GM21737 (cell line): ENCODE data around the gene MICAL3.

Experiments
- ATAC-seq: cut with Tn5 transposase; IDR thresholded peaks from one replicate; pipeline ENCODE4 v1.9.1; 2021; ENCODE audit warnings: mild to moderate bottlenecking, moderate library complexity; ENCODE audit not compliant: unreplicated experiment

Gene MICAL3

GRCh38 chr22:17855572-17856290 is 168.6 kb downstream of the MICAL3 start:
- no peak for ATAC-seq

- no peak for ATAC-seq
Measured at GRCh38 chr22:17853073-17853472, 171.3 kb downstream of the MICAL3 start.

DNA sequence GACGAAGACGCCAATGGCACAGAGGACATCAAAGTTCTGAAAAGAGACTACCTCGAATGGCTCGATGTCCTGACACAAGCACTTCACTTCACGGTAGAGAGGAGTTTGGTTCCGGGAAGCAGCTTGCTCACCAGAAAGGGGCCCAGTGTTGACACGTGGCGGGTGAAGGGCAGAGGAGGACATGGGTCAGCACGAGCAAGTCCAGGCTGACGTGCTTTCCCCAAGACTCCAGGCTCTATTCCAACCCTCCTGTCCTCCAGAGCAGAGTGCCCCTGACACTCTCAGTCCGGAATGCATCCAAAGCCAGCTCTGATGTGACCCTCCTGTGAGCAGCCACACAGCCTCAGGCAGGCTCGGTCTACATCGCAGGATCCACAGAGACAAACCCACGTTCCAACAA is 172.6 kb downstream of the MICAL3 start:
- no peak for ATAC-seq

DNA sequence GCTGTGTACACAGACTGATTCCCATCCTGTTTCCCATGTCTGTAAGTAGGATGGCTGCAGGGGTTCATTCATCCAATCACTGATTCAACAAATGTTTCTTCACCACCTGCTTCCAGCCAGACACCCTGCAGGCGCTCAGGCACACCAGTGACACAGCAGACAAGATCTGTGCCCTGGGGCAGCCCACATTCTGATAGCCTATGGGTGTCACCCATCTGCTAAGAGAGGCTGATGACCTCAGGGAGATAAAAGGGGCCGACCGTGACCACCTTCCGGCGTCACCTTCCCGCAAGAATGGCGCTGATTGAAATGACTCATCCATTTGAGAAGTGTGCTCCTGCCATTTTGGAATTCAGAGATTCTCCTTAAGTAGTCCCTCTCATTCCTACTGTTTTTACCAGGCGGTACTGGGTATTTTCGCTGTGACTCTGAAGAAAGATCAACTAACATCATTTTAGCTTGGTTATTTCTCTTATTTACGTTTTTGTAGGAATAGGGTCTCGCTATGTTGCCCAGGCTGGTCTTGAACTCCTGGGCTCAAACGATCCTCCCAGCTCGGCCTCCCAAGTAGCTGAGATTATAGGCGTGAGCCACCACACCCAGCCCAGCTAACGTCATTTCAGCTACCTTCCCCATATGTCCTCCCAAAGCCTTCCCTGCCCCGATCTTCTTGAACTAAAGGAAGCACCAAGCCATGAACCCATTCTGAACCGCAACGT is 176.8 kb downstream of the MICAL3 start:
- ATAC-seq: no peak

DNA sequence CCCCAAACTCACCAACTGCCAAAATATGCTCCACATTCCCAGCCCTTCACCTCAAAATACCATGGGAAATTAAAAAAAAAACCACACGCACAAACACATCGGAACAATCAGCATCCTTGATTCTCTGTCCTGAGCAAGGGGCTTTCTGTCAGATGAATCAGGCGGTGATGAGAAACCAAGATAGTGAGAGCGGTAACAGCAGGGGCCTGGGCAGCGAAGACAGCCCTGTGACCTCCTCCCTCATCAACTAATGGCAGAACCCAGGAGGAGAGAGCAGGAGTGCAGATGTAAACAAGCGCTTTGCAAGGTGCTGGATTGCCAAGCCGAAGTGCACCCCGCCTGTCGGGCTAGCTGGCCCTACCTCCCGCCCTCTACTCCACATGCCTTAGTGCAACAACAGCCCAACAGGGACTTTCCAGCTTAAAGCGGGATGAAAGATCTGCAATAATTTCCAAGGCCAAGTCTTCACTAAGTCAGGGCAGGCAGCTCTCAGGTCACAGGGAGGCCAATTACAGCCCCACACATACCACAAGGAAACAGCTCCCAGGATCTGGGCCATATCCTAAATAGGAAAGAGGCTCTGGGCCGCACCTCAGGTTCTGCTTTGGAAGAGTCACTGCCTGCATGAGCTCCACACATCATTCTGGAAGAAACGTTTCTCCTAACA is 177.9 kb downstream of the MICAL3 start:
- no peak for ATAC-seq

- no peak for ATAC-seq
Measured at GRCh38 chr22:17845790-17846189, 178.6 kb downstream of the MICAL3 start.

DNA sequence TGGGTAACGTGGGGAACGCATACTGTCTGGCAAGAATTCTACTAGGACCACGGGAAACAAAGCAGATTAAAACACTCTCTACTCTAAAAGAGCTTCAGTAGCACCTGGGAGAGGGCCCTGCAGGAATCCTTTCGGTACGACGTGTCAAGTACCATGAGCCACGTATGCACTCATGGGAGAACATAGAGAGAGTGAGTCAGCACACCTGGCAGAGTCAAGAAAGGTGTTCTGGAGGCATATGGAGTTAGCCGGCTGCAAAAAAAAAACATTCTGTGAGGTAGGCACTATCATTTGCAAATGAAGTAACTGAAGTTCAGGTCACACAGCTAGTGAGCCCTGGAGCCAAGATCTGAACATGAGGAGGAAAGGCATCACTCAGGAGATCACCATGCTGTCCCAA is 179.0 kb downstream of the MICAL3 start:
- no peak for ATAC-seq

DNA sequence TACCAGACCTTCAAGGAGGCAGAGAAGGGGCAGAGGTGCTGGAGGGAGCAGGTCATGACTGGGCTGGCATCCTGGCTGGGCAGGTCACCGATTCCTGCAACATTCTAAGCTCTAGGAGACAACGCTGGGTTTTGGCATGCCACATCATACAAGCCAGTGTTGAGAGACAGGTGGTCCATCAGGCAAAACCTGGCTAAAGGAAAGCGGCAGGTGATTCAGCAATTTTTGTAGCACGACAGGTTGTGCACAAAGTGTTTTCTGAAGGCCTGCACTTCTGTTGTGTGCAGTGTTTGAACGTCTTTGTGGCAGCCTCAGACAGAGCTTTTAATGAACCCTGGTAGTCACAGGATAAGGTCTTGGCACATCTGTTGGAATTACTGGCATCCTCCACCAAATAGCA is 180.2 kb downstream of the MICAL3 start:
- ATAC-seq: no peak

DNA sequence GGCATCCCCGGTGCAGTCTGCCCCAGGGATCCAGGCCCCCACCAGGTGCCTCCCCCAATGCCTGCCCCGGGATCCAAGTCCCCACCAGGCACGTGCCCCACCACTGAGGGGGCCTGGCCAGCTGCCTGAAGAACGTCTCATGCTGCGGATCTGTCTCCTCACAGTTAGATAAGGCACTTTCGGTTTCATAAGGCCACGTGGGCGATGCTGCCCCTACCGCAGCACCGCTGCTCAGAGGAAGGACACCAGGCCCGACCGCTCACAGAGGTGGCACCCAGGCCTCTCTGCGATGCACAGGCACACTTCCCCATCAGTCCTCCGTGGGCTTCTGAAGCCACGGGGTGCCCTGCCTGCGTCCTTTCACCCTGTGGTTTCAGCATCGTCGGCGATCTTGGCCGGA is 182.0 kb downstream of the MICAL3 start:
- no peak for ATAC-seq

GRCh38 chr22:17841836-17842235 is 182.5 kb downstream of the MICAL3 start:
- no peak for ATAC-seq

GRCh38 chr22:17838180-17838865 is 186.0 kb downstream of the MICAL3 start:
- no peak for ATAC-seq

GRCh38 chr22:17836992-17837742 is 187.2 kb downstream of the MICAL3 start:
- ATAC-seq: no peak

GRCh38 chr22:17835256-17835655 is 189.1 kb downstream of the MICAL3 start:
- no peak for ATAC-seq

GRCh38 chr22:17833489-17833888 is 190.9 kb downstream of the MICAL3 start:
- ATAC-seq: no peak

GRCh38 chr22:17832665-17833064 is 191.7 kb downstream of the MICAL3 start:
- no peak for ATAC-seq

DNA sequence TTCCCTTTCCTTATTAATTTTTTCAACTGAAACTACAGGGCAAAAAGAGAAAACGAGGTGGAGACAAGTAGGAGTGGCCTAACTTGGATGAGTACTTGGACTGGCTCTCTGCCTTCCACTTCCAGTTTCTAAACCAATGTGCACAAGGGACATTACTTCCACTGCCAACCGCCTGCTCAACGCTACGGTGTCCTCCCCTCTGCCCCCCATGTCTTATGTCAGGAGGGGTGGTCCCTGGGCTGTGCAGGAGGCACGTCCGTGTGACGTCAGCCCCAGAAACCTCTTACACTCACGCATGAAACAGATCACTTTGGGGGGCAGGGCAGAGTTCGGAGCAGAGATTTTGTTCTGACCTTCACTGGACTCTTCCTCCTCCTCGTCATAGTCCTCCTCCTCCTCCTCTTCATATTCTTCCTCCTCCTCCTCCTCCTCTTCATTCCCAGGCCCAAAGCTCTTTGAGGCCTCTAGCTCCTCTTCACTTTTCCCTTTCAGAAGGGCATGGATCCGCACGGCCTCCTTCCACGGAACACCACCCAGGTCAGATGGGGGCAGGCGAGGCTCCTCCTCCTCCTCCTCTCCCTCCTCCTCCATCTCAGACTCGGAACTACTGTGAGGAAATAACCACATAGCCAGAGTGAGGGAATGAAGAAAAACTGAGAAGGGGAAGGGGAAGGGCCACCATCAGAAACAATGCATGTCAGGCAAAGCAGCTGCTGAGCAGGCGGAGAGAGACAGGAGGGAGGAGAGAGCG is 192.7 kb downstream of the MICAL3 start:
- ATAC-seq: no peak

- ATAC-seq: peak; percentile 68
Measured at GRCh38 chr22:17830043-17830961, 194.1 kb downstream of the MICAL3 start.

DNA sequence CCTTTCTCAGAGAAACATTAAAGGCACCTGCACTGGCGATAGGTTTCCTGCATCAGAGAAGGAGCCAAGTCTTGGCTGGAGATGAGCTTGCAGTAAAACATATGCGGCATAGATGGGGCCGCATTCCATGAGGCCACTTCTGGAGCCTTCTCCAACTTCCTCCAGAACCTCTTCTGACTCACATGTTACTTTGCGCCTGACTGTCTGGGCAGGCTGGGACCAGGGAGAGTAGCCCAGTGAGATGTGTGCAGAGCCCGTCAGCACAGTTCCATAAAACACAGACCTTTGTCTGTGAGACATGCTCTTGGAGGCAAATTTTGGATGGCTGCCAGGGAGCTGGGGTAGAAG is 194.7 kb downstream of the MICAL3 start:
- ATAC-seq: no peak

DNA sequence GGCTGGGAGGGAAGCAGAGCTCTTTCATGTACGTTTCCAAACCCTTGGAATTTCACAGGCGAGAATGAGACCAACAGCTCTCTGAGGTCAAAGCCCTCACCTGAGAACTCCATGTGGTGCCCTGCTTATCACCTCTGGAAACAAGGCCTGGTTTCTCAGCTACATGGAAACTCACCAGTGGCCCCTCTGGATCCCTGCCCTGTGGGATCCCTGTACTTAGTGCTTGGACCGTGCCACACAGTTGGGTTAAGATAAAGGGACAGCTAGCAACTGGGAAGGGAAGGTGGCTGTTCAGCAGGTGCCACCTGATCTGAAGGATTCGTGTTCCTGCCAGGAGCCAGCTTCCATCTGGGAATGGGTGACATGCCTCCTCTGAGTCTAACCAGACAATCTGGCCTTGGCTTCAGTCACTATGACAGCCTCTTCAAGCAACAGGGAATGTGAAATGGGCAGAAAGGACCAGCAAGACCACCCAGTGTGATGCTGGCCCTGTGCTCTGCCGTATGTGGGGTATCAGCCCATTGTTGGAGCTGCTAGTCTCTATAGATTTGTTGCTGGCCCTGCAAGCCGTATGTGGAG is 195.8 kb downstream of the MICAL3 start:
- no peak for ATAC-seq
